ENCODE results near the gene WNT3A.

DNA sequence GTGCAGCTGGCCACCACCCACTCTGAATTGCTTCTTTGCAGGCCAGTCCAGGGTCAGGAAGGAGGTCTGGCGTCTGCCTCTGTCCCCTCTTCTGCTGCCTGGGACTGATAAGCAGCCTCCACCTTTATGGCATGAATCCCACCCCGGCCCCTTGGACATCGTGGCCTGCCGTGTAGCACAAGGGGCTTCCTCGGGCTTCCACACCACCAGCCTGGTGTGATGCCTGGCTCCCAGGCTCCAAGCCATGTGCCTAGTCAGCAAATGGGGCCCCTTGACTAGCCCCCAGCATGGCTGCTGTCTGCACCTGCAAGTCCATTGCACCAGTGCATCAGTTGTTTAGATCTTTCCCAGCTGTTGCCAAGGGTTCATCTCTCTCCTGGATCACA is 65.9 kb downstream of the WNT3A start:
- TF ChIP-seq, protein P1, sequence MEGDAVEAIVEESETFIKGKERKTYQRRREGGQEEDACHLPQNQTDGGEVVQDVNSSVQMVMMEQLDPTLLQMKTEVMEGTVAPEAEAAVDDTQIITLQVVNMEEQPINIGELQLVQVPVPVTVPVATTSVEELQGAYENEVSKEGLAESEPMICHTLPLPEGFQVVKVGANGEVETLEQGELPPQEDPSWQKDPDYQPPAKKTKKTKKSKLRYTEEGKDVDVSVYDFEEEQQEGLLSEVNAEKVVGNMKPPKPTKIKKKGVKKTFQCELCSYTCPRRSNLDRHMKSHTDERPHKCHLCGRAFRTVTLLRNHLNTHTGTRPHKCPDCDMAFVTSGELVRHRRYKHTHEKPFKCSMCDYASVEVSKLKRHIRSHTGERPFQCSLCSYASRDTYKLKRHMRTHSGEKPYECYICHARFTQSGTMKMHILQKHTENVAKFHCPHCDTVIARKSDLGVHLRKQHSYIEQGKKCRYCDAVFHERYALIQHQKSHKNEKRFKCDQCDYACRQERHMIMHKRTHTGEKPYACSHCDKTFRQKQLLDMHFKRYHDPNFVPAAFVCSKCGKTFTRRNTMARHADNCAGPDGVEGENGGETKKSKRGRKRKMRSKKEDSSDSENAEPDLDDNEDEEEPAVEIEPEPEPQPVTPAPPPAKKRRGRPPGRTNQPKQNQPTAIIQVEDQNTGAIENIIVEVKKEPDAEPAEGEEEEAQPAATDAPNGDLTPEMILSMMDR (IDR thresholded peaks at IDR 0.05; ENCODE audit: low read length), result no peak
- no peak for TF ChIP-seq EZH2 (IDR thresholded peaks at IDR 0.05; ENCODE audit: borderline replicate concordance, low read length)

Data from OCI-LY1 (cell line).